Prostate gland (tissue), 2 donors: ENCODE data around the gene PIGC.
"Not testable (repeated sequence)": the region's sequence is repeated elsewhere in the genome, so short reads cannot be mapped to it uniquely, and the experiment has no call there.

Source experiments
- POLR2A ChIP-seq: fragments of 450-650 bp; IDR thresholded peaks from one replicate; pipeline ENCODE4 v1.6.1; 2016; ENCODE audit warnings: antibody characterized with exemption, mild to moderate bottlenecking
- TF ChIP-seq, protein P1 (sequence below), 4 experiments: fragments of 200-600 bp in 2 of 4; fragments of 450-650 bp in 2 of 4; sonication (generic) in 2 of 4; IDR thresholded peaks; 1 replicate in 3 of 4; 2 replicates in 1 of 4; pipeline ENCODE4 v1.5.1; 2016 to 2019; ENCODE audit warnings: antibody characterized with exemption in 4 of 4, mild to moderate bottlenecking in 2 of 4, moderate library complexity in 2 of 4

DNA sequence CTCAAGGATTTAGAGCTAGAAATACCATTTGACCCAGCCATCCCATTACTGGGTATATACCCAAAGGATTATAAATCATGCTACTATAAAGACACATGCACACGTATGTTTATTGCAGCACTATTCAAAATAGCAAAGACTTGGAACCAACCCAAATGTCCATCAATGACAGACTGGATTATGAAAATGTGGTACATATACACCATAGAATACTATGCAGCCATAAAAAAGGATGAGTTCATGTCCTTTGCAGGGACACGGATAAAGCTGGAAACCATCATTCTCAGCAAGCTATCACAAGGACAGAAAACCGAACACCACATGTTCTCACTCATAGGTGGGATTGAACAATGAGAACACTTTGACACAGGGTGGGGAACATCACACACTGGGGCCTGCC is 6.7 kb downstream of the PIGC start:
- TF ChIP-seq, protein P1, sequence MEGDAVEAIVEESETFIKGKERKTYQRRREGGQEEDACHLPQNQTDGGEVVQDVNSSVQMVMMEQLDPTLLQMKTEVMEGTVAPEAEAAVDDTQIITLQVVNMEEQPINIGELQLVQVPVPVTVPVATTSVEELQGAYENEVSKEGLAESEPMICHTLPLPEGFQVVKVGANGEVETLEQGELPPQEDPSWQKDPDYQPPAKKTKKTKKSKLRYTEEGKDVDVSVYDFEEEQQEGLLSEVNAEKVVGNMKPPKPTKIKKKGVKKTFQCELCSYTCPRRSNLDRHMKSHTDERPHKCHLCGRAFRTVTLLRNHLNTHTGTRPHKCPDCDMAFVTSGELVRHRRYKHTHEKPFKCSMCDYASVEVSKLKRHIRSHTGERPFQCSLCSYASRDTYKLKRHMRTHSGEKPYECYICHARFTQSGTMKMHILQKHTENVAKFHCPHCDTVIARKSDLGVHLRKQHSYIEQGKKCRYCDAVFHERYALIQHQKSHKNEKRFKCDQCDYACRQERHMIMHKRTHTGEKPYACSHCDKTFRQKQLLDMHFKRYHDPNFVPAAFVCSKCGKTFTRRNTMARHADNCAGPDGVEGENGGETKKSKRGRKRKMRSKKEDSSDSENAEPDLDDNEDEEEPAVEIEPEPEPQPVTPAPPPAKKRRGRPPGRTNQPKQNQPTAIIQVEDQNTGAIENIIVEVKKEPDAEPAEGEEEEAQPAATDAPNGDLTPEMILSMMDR (IDR thresholded peaks at IDR 0.05) = not testable (repeated sequence)
- TF ChIP-seq POLR2A = not testable (repeated sequence)
